GM12873 (cell line): ENCODE measurements around the gene ADGRE3.

Source experiments
- CTCF ChIP-seq: IDR thresholded peaks from 2 replicates; pipeline ENCODE4 v1.5.1; 2012; ENCODE audit warnings: low read depth, mild to moderate bottlenecking, moderate library complexity, low read length, control low read depth; ENCODE audit not compliant: insufficient read depth; ENCODE audit errors: missing control alignments

ADGRE3 gene

GRCh38 chr19:14612657-14613056, 62.0 kb downstream of the ADGRE3 start:
- no peak for TF ChIP-seq CTCF

GRCh38 chr19:14611051-14611450, 63.6 kb downstream of the ADGRE3 start:
- TF ChIP-seq CTCF, result no peak

GRCh38 chr19:14606627-14607026, 68.0 kb downstream of the ADGRE3 start:
- no peak for TF ChIP-seq CTCF

GRCh38 chr19:14603990-14604387, 70.7 kb downstream of the ADGRE3 start:
- no peak for TF ChIP-seq CTCF

- no peak for TF ChIP-seq CTCF
Measured at GRCh38 chr19:14599548-14600147, 75.0 kb downstream of the ADGRE3 start.

GRCh38 chr19:14595558-14595957, 79.1 kb downstream of the ADGRE3 start:
- no peak for TF ChIP-seq CTCF

GRCh38 chr19:14582894-14583340, 91.7 kb downstream of the ADGRE3 start, which contains the start of gene CLEC17A:
CLEC17A (plus strand) TSS chr19:14583084; CDS start chr19:14583161, 77 bp downstream.
- no peak for TF ChIP-seq CTCF
